Thymus (tissue), 11 donors: Measurements from ENCODE around the gene ICAM2. TPM values are rescaled to one million over a fixed set of nuclear protein-coding genes. Genes with fewer than 3 reads are reported as not detected.

Source experiments
- DNase-seq, 9 donors: peaks; one replicate each; pipeline ENCODE4 v3.0.0-alpha.2; 2013; ENCODE audit warnings: low spot score in 9 of 9, low read depth in 6 of 9, missing footprints in 1 of 9
- H3K27ac ChIP-seq, 2 donors: one replicate each; pipeline ENCODE4 v1.5.1; 2013; ENCODE audit warnings: control low read depth in 1 of 2, low read depth in 1 of 2, low read length in 1 of 2, mild to moderate bottlenecking in 1 of 2, moderate library complexity in 1 of 2
- H3K27me3 ChIP-seq, 2 donors: one replicate each; pipeline ENCODE4 v1.5.1; 2013; ENCODE audit warnings: low read length in 1 of 2; ENCODE audit not compliant: control insufficient read depth in 2 of 2, insufficient read depth in 1 of 2
- H3K36me3 ChIP-seq, 2 donors: one replicate each; pipeline ENCODE4 v1.5.1; 2013; ENCODE audit warnings: low read length in 1 of 2, mild to moderate bottlenecking in 1 of 2, moderate library complexity in 1 of 2; ENCODE audit not compliant: control insufficient read depth in 2 of 2, insufficient read depth in 2 of 2
- H3K4me1 ChIP-seq, 2 donors: one replicate each; pipeline ENCODE4 v1.5.1; 2013; ENCODE audit warnings: low read length in 2 of 2; ENCODE audit not compliant: control insufficient read depth in 2 of 2, insufficient read depth in 2 of 2
- H3K4me3 ChIP-seq, 2 donors: one replicate each; pipeline ENCODE4 v1.5.1; 2013; ENCODE audit warnings: low read length in 2 of 2, control low read depth in 1 of 2, mild to moderate bottlenecking in 1 of 2
- H3K9me3 ChIP-seq, 2 donors: one replicate each; pipeline ENCODE4 v1.5.1; 2013; ENCODE audit warnings: low read length in 1 of 2, mild to moderate bottlenecking in 1 of 2; ENCODE audit not compliant: control insufficient read depth in 2 of 2, insufficient read depth in 1 of 2
- WGBS: extraction: QIAGEN DNeasy Blood & Tissue Kit; methylation state at CpG from one replicate; pipeline ENCODE4 v1.1.7; 2013; 5-methylcytosine and 5-hydroxymethylcytosine counted together
- polyA plus RNA-seq: library from polyadenylated mRNA; stranded (reverse); fragments of 200-250 nt; gene quantifications from one replicate; pipeline ENCODE4 v1.2.3, GENCODE V29; 2013
- total RNA-seq: library from RNA; stranded (reverse); fragments of 120-200 nt; gene quantifications from one replicate; pipeline ENCODE4 v1.2.4, GENCODE V29; 2013
- donor health status: healthy.

ICAM2 gene
- total and polyA plus RNA-seq, 2 donors, result 38.6 to 53.9 TPM

- DNase-seq, result no peak
- no peaks in the 10 kb centered on the region for H3K9me3 ChIP-seq
- peaks cover 12 to 31% of the 10 kb centered on the region in 2 donors for H3K36me3 ChIP-seq
- no peaks in the 10 kb centered on the region for H3K27me3 ChIP-seq
- no peak overlapping the region for H3K4me3 ChIP-seq
- no peak overlapping the region for H3K27ac ChIP-seq
- WGBS, result 92% methylated on average over 16 of the region's 16 CpGs
- peaks cover 0 to 3% of the 10 kb centered on the region in 2 donors for H3K4me1 ChIP-seq
Measured at GRCh38 chr17:64038331-64039105, 18.1 kb upstream of the ICAM2 start.

GRCh38 chr17:64037802-64038201 lies 17.4 kb upstream of the ICAM2 start:
- DNase-seq, result no peak
- Histone ChIP-seq H3K9me3 (no peaks in the 10 kb centered on the region), H3K27ac (no peak overlapping the region), H3K4me1 (peaks cover 0 to 3% of the 10 kb centered on the region in 2 donors), H3K27me3 (no peaks in the 10 kb centered on the region), H3K4me3 (no peak overlapping the region), H3K36me3 (peaks cover 7 to 24% of the 10 kb centered on the region in 2 donors)
- WGBS, result 97% methylated on average over 5 of the region's 5 CpGs

- H3K27me3 ChIP-seq, result no peaks in the 10 kb centered on the region
- no peak for DNase-seq
- H3K27ac ChIP-seq, result no peak overlapping the region
- H3K4me1 ChIP-seq, result peaks cover 0 to 3% of the 10 kb centered on the region in 2 donors
- no peak overlapping the region for H3K4me3 ChIP-seq
- WGBS, result 90% methylated on average over 6 of the region's 6 CpGs
- H3K9me3 ChIP-seq, result no peaks in the 10 kb centered on the region
- H3K36me3 ChIP-seq, result peaks cover 7 to 23% of the 10 kb centered on the region in 2 donors
Measured at GRCh38 chr17:64037180-64037579, 16.7 kb upstream of the ICAM2 start.

DNA sequence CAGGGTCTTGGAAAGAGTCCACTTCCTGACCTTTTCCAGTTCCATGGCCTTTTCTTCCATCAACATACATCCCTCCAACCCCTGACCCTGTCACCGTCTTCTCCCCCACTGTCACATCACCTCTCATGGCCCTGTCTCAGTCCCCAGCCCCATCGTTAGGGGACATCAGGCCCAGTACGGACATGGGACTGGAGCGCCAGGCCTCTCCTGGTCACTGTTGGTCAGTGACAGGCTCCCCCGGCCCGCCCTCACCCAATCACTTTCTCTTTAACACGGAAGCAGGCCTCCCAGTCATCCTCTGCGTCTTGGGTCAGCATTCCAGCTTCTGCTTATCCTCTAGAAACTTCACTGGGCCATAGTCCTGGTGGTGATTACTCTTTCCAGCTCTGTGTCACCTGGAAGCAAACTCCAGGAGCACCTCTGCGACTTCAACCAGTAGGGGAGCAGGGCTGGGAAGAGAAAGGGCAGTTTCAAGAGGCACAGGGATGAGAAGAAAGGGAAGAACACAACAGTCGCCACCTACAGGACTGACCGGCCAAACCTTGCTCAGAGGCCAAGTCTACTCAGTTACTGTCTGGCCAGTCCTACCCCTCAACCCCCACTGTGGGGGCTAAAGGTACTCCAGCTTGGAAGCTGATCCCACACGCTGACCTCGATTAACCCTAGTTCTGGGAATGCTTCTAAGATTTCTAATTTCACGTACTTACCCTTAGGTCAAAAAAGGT lies 15.9 kb upstream of the ICAM2 start:
- DNase-seq, result no peak
- 95% methylated on average over 14 of the region's 14 CpGs for WGBS
- H3K4me3 ChIP-seq, result no peak overlapping the region
- no peaks in the 10 kb centered on the region for H3K4me1 ChIP-seq
- H3K36me3 ChIP-seq, result peaks cover 7 to 16% of the 10 kb centered on the region in 2 donors
- H3K27me3 ChIP-seq, result no peaks in the 10 kb centered on the region
- H3K9me3 ChIP-seq, result no peaks in the 10 kb centered on the region
- H3K27ac ChIP-seq, result no peak overlapping the region

DNA sequence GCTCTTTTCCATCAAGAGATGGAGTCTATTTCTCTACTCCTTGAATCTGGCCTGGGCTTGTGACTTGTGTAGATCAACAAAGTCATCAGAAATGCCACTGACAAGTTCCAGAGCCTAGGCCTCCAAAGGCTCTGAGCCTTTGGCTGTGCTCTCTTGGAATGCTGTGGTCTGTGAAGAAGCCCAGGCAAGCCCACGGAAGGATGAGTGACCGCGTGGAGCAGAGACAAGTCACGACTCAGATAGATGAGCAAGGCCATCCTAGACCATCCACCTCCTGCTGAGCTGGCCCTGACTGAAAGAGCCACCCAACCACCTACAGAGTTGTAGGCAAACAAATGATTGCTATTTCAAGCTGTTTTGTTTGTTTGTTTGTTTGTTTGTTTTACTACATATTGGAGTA lies 11.6 kb upstream of the ICAM2 start:
- Histone ChIP-seq H3K36me3 (peaks cover 0 to 3% of the 10 kb centered on the region in 2 donors), H3K9me3 (peaks cover 0 to 1% of the 10 kb centered on the region in 2 donors), H3K27ac (no peak overlapping the region), H3K4me1 (peaks cover 0 to 4% of the 10 kb centered on the region in 2 donors), H3K4me3 (no peak overlapping the region), H3K27me3 (no peaks in the 10 kb centered on the region)
- DNase-seq, result no peak
- 98% methylated on average over 4 of the region's 4 CpGs for WGBS

GRCh38 chr17:64028874-64029464 lies 8.5 kb upstream of the ICAM2 start:
- no peaks in the 10 kb centered on the region for H3K27me3 ChIP-seq
- no peak overlapping the region for H3K27ac ChIP-seq
- no peaks in the 10 kb centered on the region for H3K36me3 ChIP-seq
- H3K9me3 ChIP-seq, result peaks cover 0 to 9% of the 10 kb centered on the region in 2 donors
- peak in 4 of 9 donors; percentile 60 to 76 (median 73) for DNase-seq
- no peak overlapping the region for H3K4me3 ChIP-seq
- WGBS, result 31% methylated on average over 3 of the region's 3 CpGs
- peaks cover 0 to 30% of the 10 kb centered on the region in 2 donors for H3K4me1 ChIP-seq

- DNase-seq, result peak; percentile 69 to 95 (median 85)
- H3K4me3 ChIP-seq, result no peak overlapping the region
- peak overlapping the region in 1 of 2 donors; percentile 71 for H3K27ac ChIP-seq
- WGBS, result 4% methylated on average over 21 of the region's 21 CpGs
- peaks cover 9 to 51% of the 10 kb centered on the region in 2 donors for H3K4me1 ChIP-seq
- H3K36me3 ChIP-seq, result no peaks in the 10 kb centered on the region
- H3K27me3 ChIP-seq, result no peaks in the 10 kb centered on the region
- peaks cover 0 to 9% of the 10 kb centered on the region in 2 donors for H3K9me3 ChIP-seq
Measured at GRCh38 chr17:64025732-64026294, 5.4 kb upstream of the ICAM2 start.

DNA sequence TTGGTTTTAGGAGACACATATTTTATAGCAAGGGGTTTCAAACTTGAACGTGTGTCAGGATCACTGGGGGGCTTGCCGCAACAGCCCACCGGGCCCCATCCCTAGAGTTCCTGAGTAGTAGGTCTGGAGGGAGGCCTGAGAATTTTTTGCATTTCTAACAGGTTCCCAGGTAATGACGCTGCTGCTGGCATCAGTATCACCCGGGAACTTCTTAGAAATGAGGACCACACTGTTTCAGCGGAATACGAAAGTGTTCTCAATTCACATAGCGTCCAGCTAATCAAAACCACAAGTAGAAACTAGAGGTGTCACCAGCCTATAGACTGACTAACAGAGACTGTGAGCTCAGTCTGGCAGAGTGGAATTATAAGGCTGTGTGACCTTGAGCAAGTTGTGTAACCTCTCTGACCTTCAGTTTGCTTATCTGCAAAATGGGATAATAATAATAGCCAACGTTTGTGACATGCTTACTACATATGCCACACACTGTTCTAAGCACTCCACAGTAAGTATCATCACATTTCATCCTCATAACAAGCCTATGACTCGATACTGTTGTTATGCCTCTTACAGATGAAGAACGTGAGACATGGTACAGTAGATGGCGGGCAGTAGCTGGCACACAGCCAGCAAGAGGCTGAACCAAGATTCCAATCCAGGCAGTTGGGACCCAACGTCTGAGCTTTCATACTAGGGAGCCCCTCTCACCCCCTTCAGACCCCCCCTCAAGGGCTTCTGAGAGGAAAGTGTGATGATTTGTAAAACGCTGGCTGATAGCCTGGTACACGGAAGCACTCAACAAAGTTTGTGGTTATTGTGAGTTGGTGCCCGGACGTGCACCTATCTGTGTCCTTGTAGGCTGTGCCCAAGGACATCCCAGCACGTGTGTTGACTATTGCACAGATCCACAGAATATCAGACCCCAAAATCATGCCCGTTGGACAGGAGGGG lies 4.6 kb upstream of the ICAM2 start:
- H3K27me3 ChIP-seq, result no peaks in the 10 kb centered on the region
- WGBS, result 78% methylated on average over 19 of the region's 19 CpGs

More for the DNA sequence above, 4.6 kb upstream of the ICAM2 start:
- Histone ChIP-seq H3K36me3 (no peaks in the 10 kb centered on the region), H3K27ac (peak overlapping the region; percentile 42 to 71), H3K9me3 (peaks cover 0 to 9% of the 10 kb centered on the region in 2 donors), H3K4me3 (no peak overlapping the region), H3K4me1 (peaks cover 9 to 54% of the 10 kb centered on the region in 2 donors)
- no peak for DNase-seq
